Activated CD8-positive, alpha-beta memory T cell treated with anti-CD3 and anti-CD28 coated beads for 36 hours (primary cell): Measurements from ENCODE around the gene SLC30A1. TPM values are rescaled to one million over a fixed set of nuclear protein-coding genes. Genes with fewer than 3 reads are reported as not detected.

ENCODE experiments used
- CTCF ChIA-PET: fragments of 350-600 bp; sonication (Branson Sonifier 250); formaldehyde crosslinking; loops from one replicate; lab custom pipeline; 2021; ENCODE audit warnings: antibody characterized with exemption; lab: Charles Lee
- POLR2A ChIA-PET: fragments of 350-600 bp; sonication (Branson Sonifier 250); formaldehyde crosslinking; loops from one replicate; lab custom pipeline; 2021; ENCODE audit warnings: antibody characterized with exemption; lab: Charles Lee
- total RNA-seq, 2 experiments: library from RNA; stranded (reverse); gene quantifications; one replicate each; pipeline ENCODE4 v1.2.3, GENCODE V29; 2021

The SLC30A1 gene
- total RNA-seq, 2 experiments from 2014 or later, result 9.6 TPM

- ChIA-PET POLR2A (no interaction called here), CTCF (no interaction called here)
These were observed 32.0 kb upstream of the SLC30A1 start for GRCh38 chr1:211610779-211611556.

GRCh38 chr1:211609120-211610024, 30.4 kb upstream of the SLC30A1 start:
- CTCF ChIA-PET, result no interaction called here
- POLR2A ChIA-PET, result no interaction called here

GRCh38 chr1:211607754-211608473, 29.0 kb upstream of the SLC30A1 start:
- CTCF ChIA-PET, result interaction anchor here (0.6 kb wide), 1 partner anchor 231 kb away, joined by 3 read pairs; no protein-coding TSS in a partner anchor

GRCh38 chr1:211606914-211607753, 28.2 kb upstream of the SLC30A1 start:
- ChIA-PET POLR2A (no interaction called here), CTCF (no interaction called here)

More at GRCh38 chr1:211607754-211608473, 29.0 kb upstream of the SLC30A1 start:
- POLR2A ChIA-PET, result no interaction called here

GRCh38 chr1:211606332-211606913, 27.5 kb upstream of the SLC30A1 start:
- CTCF ChIA-PET, result interaction anchor here (1.2 kb wide), 1 partner anchor 17 kb away, joined by 3 read pairs; no protein-coding TSS in a partner anchor
- POLR2A ChIA-PET, result no interaction called here

GRCh38 chr1:211605603-211606331, 26.8 kb upstream of the SLC30A1 start:
- POLR2A ChIA-PET, result no interaction called here
- CTCF ChIA-PET, result interaction anchor here (1.2 kb wide), 1 partner anchor 16 kb away, joined by 3 read pairs; no protein-coding TSS in a partner anchor

GRCh38 chr1:211605034-211605433, 26.1 kb upstream of the SLC30A1 start:
- ChIA-PET CTCF (interaction anchor here (1.2 kb wide), 1 partner anchor 16 kb away, joined by 3 read pairs; no protein-coding TSS in a partner anchor), POLR2A (no interaction called here)

- CTCF ChIA-PET, result interaction anchor here (0.7 kb wide), 1 partner anchor 101 kb away, joined by 3 read pairs; no protein-coding TSS in a partner anchor
- POLR2A ChIA-PET, result no interaction called here
These were observed 25.6 kb upstream of the SLC30A1 start for GRCh38 chr1:211604548-211604947.

GRCh38 chr1:211603713-211604112, 24.8 kb upstream of the SLC30A1 start:
- POLR2A ChIA-PET, result no interaction called here
- CTCF ChIA-PET, result interaction anchor here (0.7 kb wide), 1 partner anchor 102 kb away, joined by 3 read pairs; no protein-coding TSS in a partner anchor

- ChIA-PET POLR2A (no interaction called here), CTCF (no interaction called here)
These were observed 24.3 kb upstream of the SLC30A1 start for GRCh38 chr1:211603191-211603701.

- ChIA-PET CTCF (no interaction called here), POLR2A (no interaction called here)
These were observed 23.2 kb upstream of the SLC30A1 start for GRCh38 chr1:211601982-211602670.

GRCh38 chr1:211601159-211601558, 22.2 kb upstream of the SLC30A1 start:
- CTCF ChIA-PET, result no interaction called here
- POLR2A ChIA-PET, result no interaction called here

GRCh38 chr1:211599250-211599649, 20.3 kb upstream of the SLC30A1 start:
- CTCF ChIA-PET, result no interaction called here
- POLR2A ChIA-PET, result no interaction called here

GRCh38 chr1:211598514-211598913, 19.6 kb upstream of the SLC30A1 start:
- POLR2A ChIA-PET, result no interaction called here

GRCh38 chr1:211596418-211597181, 17.6 kb upstream of the SLC30A1 start:
- POLR2A ChIA-PET, result interaction anchor here (0.7 kb wide), 1 partner anchor 230 kb away, joined by 4 read pairs; no protein-coding TSS in a partner anchor
- CTCF ChIA-PET, result interaction anchor here (0.7 to 1.6 kb wide), 2 partner anchors 15 to 21 kb away, joined by 3 to 5 read pairs; no protein-coding TSS in a partner anchor

More at GRCh38 chr1:211598514-211598913, 19.6 kb upstream of the SLC30A1 start:
- CTCF ChIA-PET, result no interaction called here

- POLR2A ChIA-PET, result no interaction called here
These were observed 16.5 kb upstream of the SLC30A1 start for GRCh38 chr1:211595419-211595818.

More at GRCh38 chr1:211595419-211595818, 16.5 kb upstream of the SLC30A1 start:
- CTCF ChIA-PET, result interaction anchor here (1.6 to 1.7 kb wide), 2 partner anchors 8 to 14 kb away, joined by 3 read pairs; no protein-coding TSS in a partner anchor
